HG02840 (cell line): ENCODE data around the gene GRIK4.

Experiments used
- ATAC-seq: cut with Tn5 transposase; IDR thresholded peaks from one replicate; pipeline ENCODE4 v1.9.1; 2021; ENCODE audit warnings: mild to moderate bottlenecking, moderate library complexity, moderate number of reproducible peaks; ENCODE audit not compliant: unreplicated experiment, low FRiP score

Gene GRIK4

DNA sequence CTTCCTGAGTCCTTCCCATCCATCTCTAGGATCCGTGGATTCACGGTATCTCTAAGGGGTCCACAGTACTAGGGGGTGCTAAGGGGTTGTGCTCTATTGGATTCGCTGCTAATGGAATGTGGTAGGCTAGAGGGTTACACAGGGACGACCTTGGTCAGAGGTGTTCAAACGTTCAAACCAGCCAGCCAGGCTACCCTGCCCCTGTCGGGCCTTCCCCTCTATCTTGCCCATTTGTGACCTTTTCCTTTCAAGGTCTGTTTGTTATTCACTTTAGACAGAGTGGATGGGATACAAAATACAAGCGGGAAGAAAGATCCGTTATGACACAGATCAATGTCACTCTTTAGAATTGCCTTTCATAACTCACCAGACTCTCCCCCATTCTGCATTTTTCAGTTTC, 306.5 kb downstream of the GRIK4 start:
- no peak for ATAC-seq

DNA sequence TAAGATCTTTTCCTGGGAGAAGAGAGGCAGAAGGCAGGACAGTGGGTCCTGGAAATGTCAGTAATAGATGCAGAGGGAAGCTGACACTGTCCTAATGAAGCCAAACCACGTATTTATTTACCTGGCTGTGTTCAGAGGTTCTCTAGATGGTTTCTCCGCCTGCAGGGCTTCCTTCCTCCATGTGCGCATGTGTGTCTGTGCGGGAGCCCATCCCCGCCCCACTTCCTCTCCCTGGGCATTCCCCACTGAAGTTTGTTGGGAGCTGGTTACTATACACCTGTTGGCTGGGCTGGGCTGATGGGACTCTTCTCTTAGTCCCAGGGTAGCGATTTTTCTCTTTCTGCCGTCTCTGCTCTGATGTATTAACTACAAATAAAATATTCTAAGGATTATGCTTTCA, 307.5 kb downstream of the GRIK4 start:
- no peak for ATAC-seq

- no peak for ATAC-seq
These were observed 308.2 kb downstream of the GRIK4 start for GRCh38 chr11:120819437-120820365.

DNA sequence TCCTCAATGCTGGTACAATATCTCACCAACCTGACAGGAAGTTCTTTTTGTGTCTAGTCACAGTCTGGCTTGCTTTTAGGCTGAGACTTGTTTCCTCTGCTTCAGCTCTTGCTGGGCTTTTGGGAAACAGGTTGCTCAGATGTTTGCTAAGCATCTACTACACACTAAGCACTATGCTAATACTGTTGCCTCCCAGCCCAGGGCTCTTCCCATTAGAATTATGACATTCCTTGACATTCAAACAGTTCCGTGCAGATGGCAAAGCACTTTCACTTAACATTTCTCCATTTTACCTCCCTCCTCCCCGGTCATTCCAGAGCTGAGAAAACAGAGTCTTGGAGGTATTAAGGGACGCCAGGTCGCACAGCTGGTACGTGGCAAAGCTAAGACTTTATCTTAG, 311.6 kb downstream of the GRIK4 start:
- ATAC-seq = no peak

GRCh38 chr11:120824242-120824641, 312.7 kb downstream of the GRIK4 start:
- ATAC-seq = no peak

GRCh38 chr11:120827198-120827597, 315.6 kb downstream of the GRIK4 start:
- no peak for ATAC-seq

DNA sequence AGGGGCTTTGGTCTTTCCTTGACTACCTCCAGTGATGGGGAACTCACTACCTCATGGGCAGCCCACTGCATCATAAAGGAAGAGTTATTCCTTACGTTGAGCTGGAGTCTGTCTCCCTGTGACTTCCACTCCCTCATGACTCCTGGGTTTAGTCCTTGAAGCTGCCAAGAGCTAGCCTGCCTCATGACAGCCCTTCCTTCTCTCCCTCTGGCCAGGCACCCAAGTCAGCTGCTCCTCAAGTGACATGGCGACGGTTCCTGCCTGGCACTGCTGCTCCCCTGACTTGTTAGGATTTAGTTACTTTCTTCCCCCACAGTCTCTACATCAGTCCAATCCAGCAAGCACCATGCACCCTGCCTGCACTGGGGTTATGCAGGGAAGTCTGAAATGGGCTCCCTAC, 316.3 kb downstream of the GRIK4 start:
- no peak for ATAC-seq

DNA sequence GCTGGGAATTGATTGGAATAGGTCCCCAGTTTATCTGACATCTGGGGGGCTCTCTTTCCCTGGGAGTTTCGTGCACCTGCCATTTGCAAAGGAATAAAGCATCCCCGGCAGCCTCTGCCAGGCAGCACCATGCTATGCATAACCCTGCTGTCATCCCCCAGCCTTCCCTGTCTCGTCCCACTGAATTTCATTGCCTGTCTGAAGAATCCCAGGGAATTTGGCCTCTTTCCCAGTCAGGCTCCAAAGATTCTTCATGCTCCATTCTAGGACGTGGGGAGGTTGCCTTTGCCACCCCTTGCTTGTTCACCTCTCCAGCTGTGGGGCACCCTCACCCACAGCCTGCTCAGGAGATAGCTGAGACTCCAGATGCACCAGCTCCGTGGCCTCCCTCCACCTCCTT, 317.3 kb downstream of the GRIK4 start:
- ATAC-seq = no peak

DNA sequence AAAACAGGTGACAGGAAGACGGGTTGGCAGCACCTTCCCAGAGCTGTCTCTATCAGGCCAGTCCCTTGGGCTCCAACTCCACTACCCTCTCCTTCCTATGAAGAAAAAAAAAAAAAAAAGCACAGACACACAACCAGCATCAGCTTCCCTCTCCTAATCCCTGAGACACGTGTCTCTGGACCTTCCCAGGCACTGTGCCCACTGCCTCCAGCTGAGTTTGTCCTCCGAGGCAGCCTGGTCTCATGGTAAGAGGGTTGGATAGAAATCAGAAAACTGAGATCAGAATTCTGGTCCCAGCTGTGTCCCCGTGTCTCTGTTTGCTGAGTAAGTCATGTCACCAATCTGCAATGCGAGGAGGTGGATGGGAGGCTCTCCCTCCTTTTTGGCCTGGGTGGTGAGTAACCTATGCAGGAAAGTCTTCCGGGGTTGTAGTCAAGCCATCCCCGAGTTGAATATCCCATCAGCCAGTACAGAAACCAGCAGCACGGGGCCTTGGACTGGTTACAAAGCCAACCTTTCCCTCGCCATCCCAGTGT, 318.6 kb downstream of the GRIK4 start:
- ATAC-seq = no peak

DNA sequence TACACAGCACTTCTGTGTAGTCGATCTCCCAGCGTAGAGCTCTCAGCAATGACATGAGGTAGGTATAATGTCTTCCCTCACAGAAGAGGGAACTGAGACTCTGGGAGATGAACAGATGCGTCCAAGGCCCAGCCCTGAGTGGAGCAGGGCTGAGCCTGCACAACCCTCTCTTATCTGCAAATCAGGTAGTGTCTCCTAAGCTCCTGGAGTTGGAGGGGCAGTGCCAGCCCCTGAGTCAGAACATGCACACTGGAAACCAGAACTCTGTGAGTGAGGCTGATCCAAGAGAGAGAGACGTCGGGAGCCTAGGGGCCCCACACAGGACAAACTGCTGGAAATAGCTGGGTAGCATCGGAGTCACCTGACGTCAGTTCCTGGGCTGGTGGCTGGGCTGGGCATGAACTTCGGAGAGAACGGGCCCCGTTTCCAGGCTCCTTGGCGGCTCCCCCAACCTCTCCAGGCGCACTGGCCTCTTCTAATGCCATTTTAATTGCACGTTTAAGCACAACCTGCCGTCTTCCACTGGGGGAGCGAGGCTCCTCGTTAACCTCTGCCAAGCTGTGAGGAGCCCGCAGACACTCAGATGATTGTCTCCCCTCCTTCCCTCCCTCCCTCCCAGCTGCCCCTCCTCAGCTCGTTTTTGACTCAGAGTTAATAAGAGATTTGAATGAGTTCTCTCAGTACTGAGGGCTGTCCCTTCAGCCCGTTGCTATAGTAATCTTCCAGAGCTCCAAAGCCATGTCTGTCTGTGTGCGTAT, 321.1 kb downstream of the GRIK4 start:
- ATAC-seq = no peak

DNA sequence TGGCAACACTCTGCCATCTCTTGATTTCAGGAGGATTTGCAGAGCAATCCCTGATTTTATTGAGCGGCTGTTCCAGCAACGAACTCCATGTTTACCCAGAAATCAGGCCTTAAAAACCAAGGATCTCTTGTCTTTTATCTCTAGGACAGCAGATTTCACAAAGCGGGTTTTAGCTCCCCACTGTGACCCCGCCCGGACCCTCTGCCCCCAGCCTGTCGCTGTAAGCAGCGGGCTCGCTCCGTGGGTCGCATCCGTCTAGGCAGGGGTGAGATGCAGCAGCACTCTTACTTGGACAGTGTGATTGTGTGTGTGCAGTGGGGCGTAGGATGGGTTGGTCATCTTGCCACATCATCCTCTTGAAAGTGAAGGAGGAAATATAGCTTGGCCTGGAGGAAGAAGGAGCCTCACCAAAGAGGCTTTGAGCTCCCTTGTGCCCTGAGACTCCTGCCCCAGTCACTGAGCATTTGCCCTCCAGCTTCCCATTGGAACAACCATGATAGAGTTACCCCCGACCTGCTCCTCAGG, 323.2 kb downstream of the GRIK4 start:
- ATAC-seq = no peak

GRCh38 chr11:120835601-120836228, 324.2 kb downstream of the GRIK4 start:
- ATAC-seq = peak; percentile 65

GRCh38 chr11:120837696-120838095, 326.1 kb downstream of the GRIK4 start:
- ATAC-seq = no peak

GRCh38 chr11:120839201-120839600, 327.7 kb downstream of the GRIK4 start:
- no peak for ATAC-seq

- ATAC-seq = no peak
These were observed 328.4 kb downstream of the GRIK4 start for GRCh38 chr11:120839846-120840402.

- ATAC-seq = no peak
These were observed 329.1 kb downstream of the GRIK4 start for GRCh38 chr11:120840661-120841060.

- ATAC-seq = no peak
These were observed 329.5 kb downstream of the GRIK4 start for GRCh38 chr11:120841074-120841473.

- ATAC-seq = no peak
These were observed 330.6 kb downstream of the GRIK4 start for GRCh38 chr11:120842195-120842594.

DNA sequence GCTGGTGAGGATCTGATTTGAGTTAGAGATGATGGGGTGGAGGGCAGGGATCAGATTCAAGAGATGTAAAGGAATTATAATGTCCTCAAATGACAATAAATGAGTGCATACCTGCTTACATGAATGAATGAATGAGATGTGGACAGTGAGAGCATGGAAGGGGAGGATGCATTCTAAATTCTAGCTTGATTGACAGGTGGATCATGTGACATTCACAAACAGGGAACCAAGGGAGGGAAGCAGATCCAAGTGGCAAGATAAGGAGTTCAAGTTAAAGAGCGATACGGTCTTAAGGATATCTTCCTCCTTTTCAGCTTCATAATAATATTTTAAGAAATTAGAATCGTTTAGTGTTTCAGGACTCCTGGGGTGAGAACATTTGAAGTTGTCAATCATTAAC, 341.9 kb downstream of the GRIK4 start:
- ATAC-seq = no peak

- ATAC-seq = no peak
These were observed 343.4 kb downstream of the GRIK4 start for GRCh38 chr11:120854988-120855387.
